ENCODE results near the gene MILR1. TPM values are rescaled to one million over a fixed set of nuclear protein-coding genes. Genes with fewer than 3 reads are reported as not detected.

Gene MILR1
- total RNA-seq, 1 experiment from 2014 or later, result 21.6 TPM

GRCh38 chr17:64502809-64503208, 53.9 kb downstream of the MILR1 start:
- no peak for DNase-seq (ENCODE audit: low read depth)

GRCh38 chr17:64503341-64503740, 54.4 kb downstream of the MILR1 start:
- no peak for DNase-seq (ENCODE audit: low read depth)

DNA sequence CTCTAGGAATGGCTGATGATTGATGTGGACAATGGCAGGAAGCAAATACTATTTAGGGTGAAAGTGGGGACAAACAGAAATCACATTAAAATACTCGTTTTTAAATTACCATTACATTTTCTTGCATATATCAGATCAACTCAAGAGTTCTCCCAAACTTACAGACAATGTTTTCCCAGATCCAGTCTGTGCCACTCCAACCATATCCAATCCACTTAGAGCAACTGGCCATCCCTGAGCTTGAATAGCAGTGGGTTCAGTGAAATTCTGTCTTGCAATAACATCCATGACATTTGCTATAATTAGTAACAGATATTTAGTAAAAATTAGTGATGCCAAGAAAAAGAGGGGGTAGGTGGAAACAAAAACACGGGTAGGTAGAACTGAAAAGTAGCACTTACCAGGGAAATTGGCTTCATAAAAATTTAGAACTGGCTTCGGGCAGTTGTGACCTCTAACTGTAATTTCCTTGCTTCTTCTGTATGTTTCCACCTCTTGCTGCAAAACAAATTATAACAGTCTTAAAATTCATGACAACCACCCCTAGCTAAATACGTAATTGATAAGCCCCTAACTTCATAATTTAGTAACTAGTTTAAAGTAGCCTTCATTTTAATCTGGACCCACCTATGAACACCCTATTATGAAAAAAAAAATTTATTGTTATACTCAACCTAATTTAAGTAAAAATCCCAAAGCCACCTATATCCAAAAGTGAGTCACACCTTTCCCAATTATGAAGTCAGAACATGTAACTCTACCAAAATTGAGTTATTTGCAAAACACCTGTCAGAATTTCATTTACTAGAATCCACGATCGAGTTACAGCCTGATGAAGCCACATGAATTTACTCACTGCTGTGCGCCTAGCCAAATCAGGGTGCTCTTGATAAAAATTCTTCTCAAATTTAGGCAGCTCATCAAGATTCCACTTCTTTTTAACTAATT, 55.2 kb downstream of the MILR1 start:
- no peak for DNase-seq (ENCODE audit: low read depth)

DNA sequence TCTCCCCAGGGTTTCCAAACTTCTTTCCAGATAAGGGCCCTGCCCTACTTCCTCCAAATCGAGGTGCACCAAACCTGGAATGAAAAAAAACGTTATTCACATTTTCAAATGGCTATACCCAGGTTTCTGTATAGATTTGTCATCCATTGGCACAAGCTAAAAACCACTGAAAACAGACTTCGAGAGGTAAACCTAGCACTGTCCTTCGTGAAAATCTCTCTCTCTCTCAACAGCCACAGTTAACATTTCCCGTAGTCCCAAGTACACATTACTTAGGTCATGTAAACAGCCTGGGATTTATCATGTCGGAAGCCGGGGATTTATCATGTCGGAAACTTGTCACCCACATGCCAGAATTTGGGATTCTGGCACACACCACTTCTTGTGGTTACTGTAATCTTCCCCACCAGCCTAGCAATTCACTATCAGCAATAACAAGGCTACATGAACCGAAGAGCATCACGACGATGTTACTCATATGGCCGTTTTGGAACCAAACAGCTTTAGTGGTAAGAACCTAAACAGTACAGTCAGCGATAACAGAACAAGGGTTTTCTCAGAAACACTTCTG, 55.9 kb downstream of the MILR1 start:
- no peak for DNase-seq (ENCODE audit: low read depth)

GRCh38 chr17:64505340-64506200, 56.7 kb downstream of the MILR1 start:
- DNase-seq (ENCODE audit: low read depth), result peak; percentile 85

DNA sequence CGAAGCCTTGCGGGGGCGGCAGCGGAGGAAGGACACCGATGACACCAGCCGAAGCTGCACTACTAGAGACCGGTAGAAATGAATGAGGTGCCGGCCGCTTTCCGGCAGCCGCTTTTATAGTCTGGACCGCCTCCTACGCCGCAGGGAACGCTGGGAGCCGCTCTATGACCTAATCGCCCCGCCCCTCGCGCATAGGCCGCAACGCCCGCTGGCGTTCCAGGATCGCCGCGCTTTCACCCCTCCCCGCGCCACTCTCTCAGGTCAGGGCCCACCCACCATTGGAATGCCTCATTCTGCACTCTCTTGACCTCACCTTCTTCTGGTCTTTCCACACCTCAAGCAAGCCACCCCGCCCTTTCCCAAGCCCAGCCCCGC, 57.3 kb downstream of the MILR1 start, which contains the start of gene DDX5:
DDX5 (minus strand) TSS at position 89 of the 375 bp plus-strand sequence. CDS start 170 bp downstream, outside the sequence.
- DNase-seq (ENCODE audit: low read depth), result peak; percentile 93

DNA sequence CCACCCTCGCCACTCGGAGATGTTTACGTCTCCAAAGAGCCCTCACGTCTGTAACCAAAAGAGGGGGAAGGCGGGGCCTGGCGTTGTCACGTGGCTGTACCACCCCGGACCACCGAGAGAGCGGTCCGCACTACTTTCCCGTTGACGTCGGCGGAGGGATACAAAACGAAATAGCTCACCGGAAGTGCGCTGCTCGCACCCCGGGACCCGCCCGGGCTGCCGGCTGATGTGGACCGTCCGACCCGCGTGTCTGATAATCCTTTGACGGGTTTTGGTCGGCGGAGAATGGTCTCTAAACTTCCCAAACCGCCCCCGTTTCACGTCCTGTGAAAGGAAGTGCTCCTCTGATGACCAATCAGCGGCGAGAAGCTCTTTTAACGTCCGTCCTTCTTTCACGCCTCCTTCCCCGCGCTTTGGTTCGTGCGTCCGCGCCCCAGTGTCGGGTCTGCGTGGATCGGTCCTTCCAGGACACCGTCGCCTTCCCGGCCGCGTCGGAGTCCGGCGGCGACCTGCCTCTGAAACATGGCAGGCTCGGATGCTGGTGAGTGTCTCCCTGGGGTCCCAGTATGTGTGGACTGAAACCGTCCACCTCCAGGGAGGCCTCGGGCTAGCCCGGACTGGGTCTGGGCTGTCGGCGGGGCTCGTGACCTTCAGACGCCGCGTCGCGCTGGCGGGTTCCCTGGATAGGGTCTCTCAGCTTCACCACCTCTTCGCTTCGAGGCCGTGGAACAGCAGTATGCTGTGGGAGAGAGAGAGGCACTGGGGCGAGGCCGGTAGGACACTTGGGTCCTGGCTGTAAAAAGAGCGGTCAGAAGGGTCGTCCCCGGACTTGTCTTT, 57.9 kb downstream of the MILR1 start, which contains the start of gene CEP95:
CEP95 (plus strand) TSS at position 402 of the 837 bp plus-strand sequence; CDS start at position 523, 121 bp downstream.
- DNase-seq (ENCODE audit: low read depth), result peak; percentile 96

GRCh38 chr17:64507413-64507782, 58.5 kb downstream of the MILR1 start:
- DNase-seq (ENCODE audit: low read depth), result peak; percentile 71

GRCh38 chr17:64508683-64509082, 59.8 kb downstream of the MILR1 start:
- DNase-seq (ENCODE audit: low read depth), result no peak

GRCh38 chr17:64509179-64509578, 60.3 kb downstream of the MILR1 start:
- no peak for DNase-seq (ENCODE audit: low read depth)

DNA sequence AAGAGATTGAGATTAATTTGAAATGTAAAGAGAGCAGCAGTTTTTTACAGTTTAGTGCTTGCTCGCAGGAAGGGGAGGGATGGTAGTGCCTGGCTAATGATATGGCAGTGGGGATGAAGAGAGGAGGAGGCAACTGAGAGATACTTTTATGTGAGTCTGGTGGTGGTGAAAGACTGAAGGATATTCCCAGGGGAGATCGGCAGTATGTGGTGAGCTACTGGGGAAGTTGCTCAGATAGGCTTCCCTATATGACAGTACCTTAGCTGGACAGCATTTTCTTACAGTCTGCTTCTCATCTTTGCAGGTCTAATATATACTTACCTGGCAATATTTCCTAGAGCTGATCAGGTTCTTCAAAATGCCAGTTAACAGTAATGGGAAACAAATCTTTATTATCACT, 66.5 kb downstream of the MILR1 start:
- no peak for DNase-seq (ENCODE audit: low read depth)

DNA sequence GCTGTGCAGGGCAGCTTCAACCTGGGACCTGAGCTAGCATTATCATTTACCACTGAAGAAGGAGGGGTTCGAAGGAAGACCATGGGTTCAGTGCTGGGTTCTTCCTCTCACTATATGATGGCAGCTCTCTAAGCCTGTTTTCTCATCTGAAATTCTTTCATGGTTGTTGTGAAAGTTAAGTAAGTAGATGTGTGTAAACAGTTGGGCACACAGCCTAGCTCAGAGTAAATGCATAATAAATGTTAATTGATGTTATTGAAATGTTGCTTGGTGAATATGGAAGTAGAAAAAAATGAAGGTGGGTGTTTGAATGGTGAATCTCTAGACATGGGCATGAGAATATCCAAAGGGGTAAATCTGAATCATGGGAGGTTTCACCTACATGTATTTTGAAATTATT, 66.9 kb downstream of the MILR1 start:
- no peak for DNase-seq (ENCODE audit: low read depth)

Other genes with a start within 250 kb of the MILR1 start
- gene TEX2, start 185.9 kb upstream of the MILR1 start, total RNA-seq (2014; rRNA removed; shearing (Covaris generic)), result 13.4 and 16.7 TPM in 2 replicates
- gene PECAM1, start 58.3 kb upstream of the MILR1 start, total RNA-seq (2014; rRNA removed; shearing (Covaris generic)), result 2.5 and 3.1 TPM in 2 replicates
- 7.7 and 8.1 TPM in 2 replicates for gene POLG2, start 47.9 kb downstream of the MILR1 start, total RNA-seq (2014; rRNA removed; shearing (Covaris generic))
- gene DDX5, start 57.2 kb downstream of the MILR1 start, total RNA-seq (2014; rRNA removed; shearing (Covaris generic)), result 182 and 183 TPM in 2 replicates
- 18.0 and 20.2 TPM in 2 replicates for gene CEP95, start 57.9 kb downstream of the MILR1 start, total RNA-seq (2014; rRNA removed; shearing (Covaris generic))
- gene SMURF2, start 213.2 kb downstream of the MILR1 start, total RNA-seq (2014; rRNA removed; shearing (Covaris generic)), result 52.1 and 54.5 TPM in 2 replicates